GM10248 (cell line): Measurements from ENCODE around the gene ZAR1.
A peak's percentile ranks its signal among the peaks of the same experiment; 100 is the strongest.
"Not testable (repeated sequence)": the region's sequence is repeated elsewhere in the genome, so short reads cannot be mapped to it uniquely, and the experiment has no call there.

Experiments
- CTCF ChIA-PET: fragments of 300-600 bp; sonication (Branson Sonifier 250); formaldehyde crosslinking; extraction: SDS; loops from one replicate; lab custom pipeline; 2021; ENCODE audit warnings: antibody characterized with exemption; lab: Yijun Ruan, JAX
- POLR2A ChIA-PET: fragments of 350-650 bp; sonication (Branson Sonifier 250); formaldehyde crosslinking; extraction: SDS; loops from one replicate; lab custom pipeline; 2020; ENCODE audit warnings: antibody characterized with exemption; lab: Yijun Ruan, JAX
- DNase-seq: peaks from one replicate; pipeline ENCODE4 v3.0.0; 2012; ENCODE audit errors: extremely low spot score
- TF ChIP-seq, protein P1 (sequence below): IDR thresholded peaks from 2 replicates; pipeline ENCODE4 v1.5.1; 2012; ENCODE audit warnings: mild to moderate bottlenecking, low read depth; ENCODE audit errors: extremely low read depth, missing control alignments, control extremely low read depth

Gene ZAR1, protein sequence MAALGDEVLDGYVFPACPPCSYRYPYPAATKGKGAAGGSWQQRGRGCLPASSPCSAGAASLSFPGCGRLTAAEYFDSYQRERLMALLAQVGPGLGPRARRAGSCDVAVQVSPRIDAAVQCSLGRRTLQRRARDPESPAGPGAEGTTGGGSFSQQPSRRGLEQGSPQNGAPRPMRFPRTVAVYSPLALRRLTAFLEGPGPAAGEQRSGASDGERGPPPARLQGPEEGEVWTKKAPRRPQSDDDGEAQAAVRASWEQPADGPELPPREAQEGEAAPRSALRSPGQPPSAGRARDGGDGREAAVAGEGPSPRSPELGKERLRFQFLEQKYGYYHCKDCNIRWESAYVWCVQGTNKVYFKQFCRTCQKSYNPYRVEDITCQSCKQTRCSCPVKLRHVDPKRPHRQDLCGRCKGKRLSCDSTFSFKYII

DNA sequence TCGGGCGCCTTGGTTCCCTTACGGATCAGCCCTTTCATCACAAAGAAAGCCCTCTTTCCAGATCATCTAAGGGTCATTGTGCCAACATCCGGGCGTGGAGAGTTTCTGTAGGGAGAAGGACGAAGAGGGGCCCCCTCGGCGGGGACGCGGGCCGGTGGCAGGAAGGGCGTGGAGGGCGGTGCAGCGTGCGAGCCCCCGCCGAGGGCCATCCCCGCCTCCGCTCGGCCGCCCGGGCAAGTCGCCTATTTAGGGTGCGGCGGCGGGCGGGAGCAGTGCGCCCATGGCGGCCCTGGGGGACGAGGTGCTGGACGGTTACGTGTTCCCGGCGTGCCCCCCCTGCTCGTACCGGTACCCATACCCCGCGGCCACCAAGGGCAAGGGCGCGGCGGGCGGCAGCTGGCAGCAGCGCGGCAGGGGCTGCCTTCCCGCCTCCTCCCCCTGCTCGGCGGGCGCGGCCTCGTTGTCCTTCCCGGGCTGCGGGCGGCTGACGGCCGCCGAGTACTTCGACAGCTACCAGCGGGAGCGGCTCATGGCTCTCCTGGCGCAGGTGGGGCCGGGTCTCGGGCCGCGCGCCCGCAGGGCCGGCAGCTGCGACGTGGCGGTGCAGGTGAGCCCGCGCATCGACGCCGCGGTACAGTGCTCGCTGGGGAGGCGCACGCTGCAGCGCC, at the start of gene ZAR1:
TSS of gene ZAR1 (plus strand) at position 241 of the 668 bp plus-strand sequence. CDS start at position 281, 40 bp downstream.
- DNase-seq: no peak
- POLR2A ChIA-PET: no interaction called here

DNA sequence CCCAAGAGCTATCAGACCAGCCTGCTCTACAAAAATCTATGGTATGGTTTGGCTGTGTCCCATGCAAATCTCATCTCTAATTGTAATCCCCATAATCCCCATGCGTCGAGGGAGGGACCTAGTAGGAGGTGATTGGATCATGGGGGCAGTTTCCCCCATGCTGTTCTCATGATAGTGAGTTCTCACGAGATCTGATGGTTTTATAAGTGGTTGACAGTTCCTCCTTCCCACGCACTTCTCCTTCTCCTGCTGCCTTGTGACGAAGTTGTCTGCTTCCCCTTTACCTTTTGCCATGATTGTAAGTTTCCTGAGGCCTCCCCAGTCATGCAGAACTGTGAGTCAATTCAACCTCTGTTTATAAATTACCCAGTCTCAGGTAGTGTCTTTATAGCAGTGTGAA, 49.1 kb upstream of the ZAR1 start:
- POLR2A ChIA-PET, DNase-seq: not testable (repeated sequence)
- CTCF ChIA-PET: interaction anchor here (0.9 to 1.5 kb wide), 3 partner anchors 13 to 35 kb away, joined by 3 to 6 read pairs (median 3); no protein-coding TSS in a partner anchor

More for the DNA sequence above, at the start of gene ZAR1:
- CTCF ChIA-PET: no interaction called here
- TF ChIP-seq, protein P1, sequence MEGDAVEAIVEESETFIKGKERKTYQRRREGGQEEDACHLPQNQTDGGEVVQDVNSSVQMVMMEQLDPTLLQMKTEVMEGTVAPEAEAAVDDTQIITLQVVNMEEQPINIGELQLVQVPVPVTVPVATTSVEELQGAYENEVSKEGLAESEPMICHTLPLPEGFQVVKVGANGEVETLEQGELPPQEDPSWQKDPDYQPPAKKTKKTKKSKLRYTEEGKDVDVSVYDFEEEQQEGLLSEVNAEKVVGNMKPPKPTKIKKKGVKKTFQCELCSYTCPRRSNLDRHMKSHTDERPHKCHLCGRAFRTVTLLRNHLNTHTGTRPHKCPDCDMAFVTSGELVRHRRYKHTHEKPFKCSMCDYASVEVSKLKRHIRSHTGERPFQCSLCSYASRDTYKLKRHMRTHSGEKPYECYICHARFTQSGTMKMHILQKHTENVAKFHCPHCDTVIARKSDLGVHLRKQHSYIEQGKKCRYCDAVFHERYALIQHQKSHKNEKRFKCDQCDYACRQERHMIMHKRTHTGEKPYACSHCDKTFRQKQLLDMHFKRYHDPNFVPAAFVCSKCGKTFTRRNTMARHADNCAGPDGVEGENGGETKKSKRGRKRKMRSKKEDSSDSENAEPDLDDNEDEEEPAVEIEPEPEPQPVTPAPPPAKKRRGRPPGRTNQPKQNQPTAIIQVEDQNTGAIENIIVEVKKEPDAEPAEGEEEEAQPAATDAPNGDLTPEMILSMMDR: no peak

DNA sequence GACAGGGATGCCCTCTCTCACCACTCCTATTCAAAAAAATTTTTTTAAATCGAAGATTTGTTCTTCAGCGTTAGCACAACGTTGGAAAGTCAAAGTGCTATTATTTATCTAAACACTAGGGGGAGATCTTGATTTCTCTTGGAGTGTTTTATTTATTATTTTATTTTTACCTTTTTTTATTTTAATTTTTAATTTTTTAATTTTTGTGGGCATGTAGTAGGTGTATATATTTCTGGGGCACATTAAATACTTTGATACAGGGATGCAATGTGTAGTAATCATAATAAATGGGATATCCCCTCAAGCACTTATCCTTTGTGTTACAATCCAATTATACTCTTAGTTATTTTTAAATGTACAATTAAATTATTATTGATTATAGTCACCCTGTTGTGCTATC, 44.3 kb upstream of the ZAR1 start:
- TF ChIP-seq, protein P1: peak; percentile 49
- no peak for DNase-seq
- CTCF ChIA-PET: interaction anchor here (0.8 to 1.9 kb wide), 9 partner anchors 10 to 151 kb away, joined by 3 to 7 read pairs (median 3); partner anchors contain the start of gene SLC10A4
- POLR2A ChIA-PET: no interaction called here

DNA sequence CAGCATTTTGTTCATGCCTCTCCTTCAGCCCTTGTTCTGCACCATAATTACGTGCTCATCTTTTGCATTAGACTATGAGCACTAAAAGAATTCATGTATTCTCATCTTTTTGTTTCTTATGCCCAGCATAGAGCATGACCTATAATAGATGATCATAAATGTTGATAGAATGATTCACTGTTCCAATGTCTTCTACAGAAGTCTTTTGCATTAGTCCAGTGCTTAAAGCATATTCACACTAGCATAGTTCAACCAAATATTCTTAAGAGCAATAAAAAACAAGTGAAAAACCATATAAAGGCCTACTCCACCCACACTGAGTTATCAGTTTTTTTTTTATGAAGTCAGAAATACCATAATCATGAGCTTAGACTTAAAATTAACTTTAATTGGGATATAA, 43.4 kb upstream of the ZAR1 start:
- ChIA-PET POLR2A (no interaction called here), CTCF (interaction anchor here (0.8 to 1.9 kb wide), 10 partner anchors 8 to 152 kb away, joined by 3 to 7 read pairs (median 4); partner anchors contain the start of gene SLC10A4)

DNA sequence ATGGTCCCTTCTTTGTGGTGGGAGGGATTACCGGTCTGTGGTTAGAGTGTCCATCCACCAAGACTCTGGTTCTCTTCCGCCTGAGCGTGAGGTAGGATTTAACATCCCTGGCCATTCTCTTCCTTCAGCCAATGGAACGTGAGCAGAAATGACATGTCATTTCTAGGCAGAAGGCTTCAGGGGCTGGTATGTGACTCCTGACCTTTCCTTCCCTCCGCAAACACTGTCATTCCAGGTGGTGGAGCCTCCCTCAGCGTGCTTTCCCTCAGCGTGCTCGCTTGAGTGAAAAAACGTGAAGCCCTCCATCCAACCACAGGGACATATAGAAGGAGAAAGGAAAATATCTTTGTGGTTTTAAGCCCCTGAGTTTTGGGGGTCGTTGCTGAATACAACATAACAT, 40.9 kb upstream of the ZAR1 start:
- TF ChIP-seq, protein P1: no peak
- DNase-seq: no peak
- CTCF ChIA-PET: no interaction called here
- POLR2A ChIA-PET: no interaction called here

More for the DNA sequence above, 43.4 kb upstream of the ZAR1 start:
- no peak for DNase-seq
- TF ChIP-seq, protein P1: no peak

DNA sequence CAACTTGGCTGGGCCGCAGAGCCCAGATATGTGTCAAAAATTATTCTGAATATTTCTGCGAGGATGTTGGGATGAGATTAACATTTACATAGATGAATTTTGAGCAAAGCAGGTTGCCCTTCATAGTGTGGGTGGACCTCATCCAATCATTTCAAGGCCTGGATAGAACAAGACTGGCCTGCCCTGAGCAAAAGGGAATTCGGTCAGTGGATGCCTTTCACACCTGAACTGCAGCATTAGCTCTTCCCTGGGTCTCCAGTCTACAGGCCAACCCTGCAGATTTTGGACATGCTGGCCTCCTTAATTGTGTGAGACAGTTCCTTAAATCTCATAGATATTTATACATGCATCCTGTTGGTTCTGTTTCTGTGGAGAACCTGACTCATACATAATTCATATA, 39.3 kb upstream of the ZAR1 start:
- DNase-seq: no peak
- ChIA-PET POLR2A (no interaction called here), CTCF (no interaction called here)
- TF ChIP-seq, protein P1: no peak

DNA sequence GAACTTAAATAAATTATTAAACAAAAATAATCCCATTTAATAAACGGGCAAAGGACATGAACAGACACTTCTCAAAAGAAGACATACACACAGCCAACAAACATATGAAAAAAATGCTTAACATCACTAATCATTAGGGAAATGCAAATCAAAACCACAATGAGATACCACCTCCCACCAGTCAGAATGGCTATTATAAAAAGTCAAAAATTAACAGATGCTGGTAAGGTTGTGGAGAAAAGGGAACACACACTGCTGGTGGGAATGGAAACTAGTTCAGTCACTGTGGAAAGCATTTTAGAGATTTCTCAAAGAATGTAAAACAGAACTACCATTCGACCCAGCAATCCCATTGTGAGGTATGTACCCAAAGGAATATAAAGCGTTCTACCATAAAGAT, 38.4 kb upstream of the ZAR1 start:
- POLR2A ChIA-PET, CTCF ChIA-PET, DNase-seq: not testable (repeated sequence)
